ENCODE measurements around the gene PDLIM3.

PDLIM3 gene, protein sequence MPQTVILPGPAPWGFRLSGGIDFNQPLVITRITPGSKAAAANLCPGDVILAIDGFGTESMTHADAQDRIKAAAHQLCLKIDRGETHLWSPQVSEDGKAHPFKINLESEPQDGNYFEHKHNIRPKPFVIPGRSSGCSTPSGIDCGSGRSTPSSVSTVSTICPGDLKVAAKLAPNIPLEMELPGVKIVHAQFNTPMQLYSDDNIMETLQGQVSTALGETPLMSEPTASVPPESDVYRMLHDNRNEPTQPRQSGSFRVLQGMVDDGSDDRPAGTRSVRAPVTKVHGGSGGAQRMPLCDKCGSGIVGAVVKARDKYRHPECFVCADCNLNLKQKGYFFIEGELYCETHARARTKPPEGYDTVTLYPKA

DNA sequence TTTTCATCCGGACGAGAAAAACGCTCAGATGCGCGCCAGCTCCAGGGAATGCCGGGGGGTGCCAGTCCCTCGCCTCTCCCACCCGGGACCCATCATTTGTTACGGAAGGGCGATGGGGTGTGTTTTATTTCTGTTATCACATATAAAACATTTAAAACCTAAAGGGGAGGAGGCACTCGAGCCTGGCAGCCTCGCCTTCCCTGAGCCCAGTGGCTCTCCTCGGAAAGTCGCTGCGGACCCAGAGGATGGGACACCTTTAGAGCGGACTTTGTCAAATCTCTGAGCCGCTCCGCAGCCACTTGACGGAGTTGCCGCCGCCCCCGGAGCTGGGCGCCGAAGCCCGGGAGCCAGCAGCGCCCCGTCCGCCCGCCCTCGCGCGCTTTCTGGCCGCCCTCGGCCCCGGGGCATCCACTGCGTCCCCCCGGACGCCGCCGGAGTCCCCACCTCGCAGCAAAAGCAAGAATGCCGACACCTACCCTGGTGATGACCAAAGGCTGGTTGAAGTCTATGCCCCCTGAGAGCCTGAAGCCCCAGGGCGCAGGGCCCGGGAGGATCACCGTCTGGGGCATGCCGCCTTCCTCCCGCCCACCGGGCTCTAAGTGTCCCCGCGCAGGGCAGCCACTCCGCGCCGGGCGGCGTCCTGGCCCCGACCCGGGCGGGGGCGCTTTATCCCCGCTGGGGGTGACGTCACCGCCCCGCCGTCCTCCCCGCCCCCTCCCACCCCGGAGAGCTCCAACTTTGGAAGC, at the start of gene PDLIM3:
Gene PDLIM3, minus strand, starts transcription at position 642 of the 746 bp plus-strand sequence. Its CDS starts 73 bp downstream, at position 569.
- TF ChIP-seq POLR2A (IDR thresholded peaks at IDR 0.05; ENCODE audit: low read depth, low read length) = 0 out of 2 replicates have a peak, but pooled peaks have one; percentile 21
- no peak for FAIRE-seq
- peak; percentile 25 for DNase-seq (ENCODE audit: insufficient read length, low spot score)

DNA sequence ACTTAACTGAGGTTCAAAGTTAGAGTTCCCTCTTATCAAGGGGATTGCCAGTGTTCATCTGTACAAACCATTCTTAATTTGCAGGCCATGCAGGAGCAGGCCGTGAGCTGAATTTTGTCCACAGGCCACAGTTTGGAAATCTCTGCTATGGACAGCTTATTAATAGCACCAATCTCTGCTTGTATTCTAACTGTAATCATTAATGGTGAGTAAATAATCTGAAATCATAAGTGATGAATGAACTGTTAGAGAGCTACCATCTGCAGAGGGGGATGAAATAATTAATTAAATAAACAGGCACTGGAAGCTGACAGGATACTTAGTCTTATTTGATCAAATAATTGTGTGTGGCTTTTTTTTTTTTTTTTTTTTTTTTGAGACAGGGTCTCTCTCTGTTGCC, 48.5 kb upstream of the PDLIM3 start:
- no peak for TF ChIP-seq POLR2A (IDR thresholded peaks at IDR 0.05; ENCODE audit: low read depth, low read length)
- DNase-seq (ENCODE audit: insufficient read length, low spot score) (no peak), FAIRE-seq (no peak)

DNA sequence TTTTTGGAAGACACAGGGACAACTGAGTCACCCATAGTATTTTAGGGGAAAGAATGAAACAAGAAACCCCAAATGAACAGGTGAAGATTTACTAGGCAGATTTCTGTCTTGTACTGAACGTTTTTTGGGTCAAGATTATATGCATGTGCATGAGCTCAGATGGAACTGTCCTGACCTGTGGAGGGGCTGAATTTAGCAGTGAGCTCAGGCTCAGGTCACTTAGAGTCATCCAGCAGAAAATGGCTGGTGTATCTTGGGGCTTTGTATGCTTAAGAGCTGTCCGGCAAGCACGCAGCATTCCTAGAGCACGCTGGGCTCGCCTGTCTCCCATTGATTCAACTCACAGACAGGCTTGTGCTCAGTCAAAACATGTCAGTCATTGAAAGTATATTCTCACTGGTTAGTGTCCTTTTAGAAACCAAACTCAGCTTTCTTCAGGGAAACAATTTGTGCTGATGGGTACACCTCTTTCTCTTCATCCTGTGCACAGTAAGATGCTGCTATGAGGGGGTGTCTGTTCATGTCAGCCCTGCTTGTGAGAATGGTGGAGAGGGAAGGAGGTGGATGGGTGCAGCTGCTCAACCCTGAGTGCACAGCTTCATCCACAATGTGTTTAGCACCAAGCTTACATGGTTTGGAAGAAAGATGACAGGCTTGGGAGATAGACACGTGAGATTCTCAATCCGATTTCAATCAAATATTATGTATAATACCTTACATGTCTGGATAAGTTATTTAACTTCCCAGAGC, 47.5 kb upstream of the PDLIM3 start:
- no peak for FAIRE-seq
- DNase-seq (ENCODE audit: insufficient read length, low spot score) = no peak
- no peak for TF ChIP-seq POLR2A (IDR thresholded peaks at IDR 0.05; ENCODE audit: low read depth, low read length)

DNA sequence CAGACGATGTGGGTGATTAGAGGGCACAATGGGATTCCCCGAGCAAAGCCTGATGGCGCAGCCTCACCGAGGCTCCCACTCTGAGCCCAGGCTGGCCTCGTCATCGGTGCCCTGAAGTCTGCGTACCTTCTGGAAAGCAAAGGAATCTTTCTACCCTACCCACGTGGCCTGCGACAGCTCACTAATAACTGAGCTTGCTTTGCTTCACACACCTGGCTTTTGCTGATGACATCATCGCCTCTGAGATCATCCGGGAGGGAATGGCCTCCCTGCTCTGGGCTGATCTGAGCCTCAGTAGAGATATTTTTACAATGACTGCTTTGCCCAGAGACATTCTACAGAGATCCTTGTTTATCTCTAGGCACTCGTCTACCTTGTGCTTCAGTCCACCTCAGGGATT, 45.4 kb upstream of the PDLIM3 start:
- FAIRE-seq (no peak), DNase-seq (ENCODE audit: insufficient read length, low spot score) (no peak)
- TF ChIP-seq POLR2A (IDR thresholded peaks at IDR 0.05; ENCODE audit: low read depth, low read length) = no peak

DNA sequence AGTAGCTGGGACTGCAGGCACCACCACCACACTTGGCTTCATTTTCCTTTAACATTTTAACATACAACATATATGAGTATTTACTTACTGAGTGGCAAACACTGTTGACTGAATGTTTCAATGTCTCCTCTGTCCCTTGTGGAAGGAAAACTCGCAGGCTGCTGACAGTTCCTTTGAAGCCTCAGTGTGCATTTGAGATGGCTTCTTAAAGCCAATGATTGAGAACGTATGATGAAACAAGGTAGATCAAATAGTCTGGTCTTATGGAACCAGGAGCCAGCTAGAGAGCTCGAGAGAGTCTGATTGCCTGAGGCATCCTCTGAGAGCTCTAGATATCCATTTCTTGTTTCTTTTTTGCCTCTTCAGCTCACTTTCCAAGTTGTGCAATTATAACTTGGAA, 43.0 kb upstream of the PDLIM3 start:
- no peak for TF ChIP-seq POLR2A (IDR thresholded peaks at IDR 0.05; ENCODE audit: low read depth, low read length)
- DNase-seq (ENCODE audit: insufficient read length, low spot score) (no peak), FAIRE-seq (no peak)

DNA sequence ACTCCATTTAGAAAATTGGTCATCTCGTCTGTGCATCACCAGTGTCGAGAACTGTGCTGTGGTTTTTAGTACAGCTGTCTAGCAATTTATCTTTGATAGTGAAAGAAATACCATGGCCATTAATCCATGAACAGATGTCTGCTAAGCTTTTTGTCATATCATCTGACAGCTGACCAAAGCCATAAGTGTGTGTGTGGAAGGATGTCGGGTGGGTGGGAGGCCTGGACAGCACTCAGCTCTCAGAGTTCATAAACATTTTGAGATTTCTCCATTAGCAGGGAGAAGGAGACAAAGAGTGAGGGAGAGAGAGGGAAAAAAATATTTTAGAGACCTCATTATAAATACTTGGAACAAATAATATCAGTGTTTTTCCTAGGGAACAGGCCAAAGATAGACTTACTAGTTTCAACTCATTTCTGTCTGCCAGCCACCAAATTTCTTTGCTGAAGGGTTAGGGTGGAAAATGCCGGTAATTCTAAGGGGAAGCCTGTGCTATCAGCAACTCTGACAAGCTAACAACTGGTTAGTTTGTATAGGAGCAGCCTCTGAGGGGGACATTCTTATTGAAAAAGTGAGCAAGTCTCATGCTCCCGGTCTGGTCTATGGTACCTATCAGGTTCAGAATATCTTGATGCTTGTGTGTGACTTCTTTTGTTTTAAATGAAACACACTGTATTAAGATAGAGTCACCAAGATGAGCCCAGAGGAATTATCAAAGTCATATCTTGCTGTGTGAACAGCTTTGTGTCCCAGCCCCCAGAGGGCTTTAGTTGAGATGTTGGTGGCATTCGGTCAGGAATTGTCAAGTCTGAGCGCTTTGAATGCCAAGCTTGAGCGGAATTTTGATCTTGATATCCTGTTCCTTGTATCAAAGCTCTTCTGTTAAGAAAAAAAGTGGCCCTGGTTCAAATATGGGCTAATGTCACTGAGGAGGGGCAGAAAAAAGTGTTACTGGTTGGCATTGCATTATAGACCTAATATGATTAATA, 41.9 kb upstream of the PDLIM3 start:
- FAIRE-seq (no peak), DNase-seq (ENCODE audit: insufficient read length, low spot score) (no peak)
- TF ChIP-seq POLR2A (IDR thresholded peaks at IDR 0.05; ENCODE audit: low read depth, low read length) = no peak

DNA sequence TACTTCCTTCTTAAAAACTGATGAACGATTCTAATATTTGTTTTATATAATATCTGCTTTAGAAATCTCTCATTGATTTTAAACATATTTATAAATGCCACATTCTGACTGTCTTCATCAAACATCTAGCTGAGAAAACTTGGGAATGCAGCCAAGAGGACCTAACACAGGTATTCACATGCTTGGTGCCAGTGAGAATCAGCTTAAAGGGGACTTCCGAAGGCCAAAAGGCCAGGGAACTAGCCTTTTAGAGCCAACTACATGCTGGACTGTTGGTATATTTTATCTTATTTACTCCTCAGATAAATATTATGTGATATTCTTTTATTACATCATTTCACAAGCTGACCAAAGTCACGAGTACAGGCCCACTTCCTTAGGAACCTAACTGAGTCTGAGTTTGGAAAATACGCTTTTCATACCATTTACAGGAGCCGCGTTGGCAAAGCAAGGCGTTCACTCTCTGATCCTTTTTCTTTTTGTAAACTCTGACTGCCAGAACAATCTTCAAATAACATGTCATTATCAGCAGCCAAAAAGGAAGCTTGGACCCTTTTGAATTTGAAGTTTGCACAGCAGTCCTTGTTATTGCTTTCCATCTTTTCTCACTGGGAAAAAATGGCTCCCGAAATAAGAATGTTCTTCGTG, 41.1 kb upstream of the PDLIM3 start:
- FAIRE-seq (no peak), DNase-seq (ENCODE audit: insufficient read length, low spot score) (no peak)
- TF ChIP-seq POLR2A (IDR thresholded peaks at IDR 0.05; ENCODE audit: low read depth, low read length) = no peak

DNA sequence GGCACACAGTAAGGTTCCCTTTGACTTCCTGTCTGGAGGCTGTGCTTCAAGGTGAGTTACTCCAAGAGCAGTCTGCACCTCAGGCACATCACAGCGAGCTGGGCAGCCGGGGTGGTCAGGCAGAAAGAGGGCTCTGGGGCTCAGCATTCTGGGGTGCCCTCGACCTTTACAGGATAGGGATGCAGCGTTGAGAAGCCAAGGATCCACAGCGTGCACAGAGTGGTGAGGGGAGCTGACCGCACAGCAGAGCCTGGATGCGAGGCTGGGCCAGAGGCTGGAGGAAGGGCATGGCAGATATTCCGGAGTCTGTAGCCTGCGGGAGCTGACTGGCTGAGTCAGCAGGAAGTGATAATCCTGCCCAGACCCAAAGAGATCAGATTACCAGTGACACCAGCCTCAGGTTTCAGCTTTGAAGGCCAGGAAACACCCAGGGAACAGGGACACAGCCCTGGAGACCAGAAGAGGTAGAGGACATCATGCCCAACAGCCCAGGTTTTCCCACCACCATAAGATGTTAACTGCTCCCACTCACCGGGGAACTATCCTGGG, 38.4 kb upstream of the PDLIM3 start:
- DNase-seq (ENCODE audit: insufficient read length, low spot score) (peak; percentile 60), FAIRE-seq (peak; percentile 83)
- TF ChIP-seq POLR2A (IDR thresholded peaks at IDR 0.05; ENCODE audit: low read depth, low read length) = peak; percentile 51

DNA sequence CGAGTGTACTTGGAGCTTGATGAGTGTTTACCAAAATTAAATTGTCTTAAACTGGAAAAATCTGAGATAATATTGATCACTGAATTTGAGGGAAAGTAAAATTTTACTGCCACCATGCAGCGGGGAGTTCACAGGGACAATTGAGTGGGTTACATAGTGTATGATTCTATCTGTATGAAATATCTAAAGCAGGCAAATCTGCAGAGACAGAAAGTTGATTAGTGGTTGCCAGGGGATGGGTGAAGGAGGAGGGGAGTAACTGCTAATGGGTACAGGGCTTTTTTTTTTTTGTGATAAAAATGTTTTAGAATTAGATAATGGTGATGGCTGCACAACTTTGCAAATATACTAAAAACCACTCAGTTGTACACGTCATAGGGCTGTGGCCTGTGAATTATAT, 35.4 kb upstream of the PDLIM3 start:
- DNase-seq (ENCODE audit: insufficient read length, low spot score) (no peak), FAIRE-seq (no peak)
- no peak for TF ChIP-seq POLR2A (IDR thresholded peaks at IDR 0.05; ENCODE audit: low read depth, low read length)

DNA sequence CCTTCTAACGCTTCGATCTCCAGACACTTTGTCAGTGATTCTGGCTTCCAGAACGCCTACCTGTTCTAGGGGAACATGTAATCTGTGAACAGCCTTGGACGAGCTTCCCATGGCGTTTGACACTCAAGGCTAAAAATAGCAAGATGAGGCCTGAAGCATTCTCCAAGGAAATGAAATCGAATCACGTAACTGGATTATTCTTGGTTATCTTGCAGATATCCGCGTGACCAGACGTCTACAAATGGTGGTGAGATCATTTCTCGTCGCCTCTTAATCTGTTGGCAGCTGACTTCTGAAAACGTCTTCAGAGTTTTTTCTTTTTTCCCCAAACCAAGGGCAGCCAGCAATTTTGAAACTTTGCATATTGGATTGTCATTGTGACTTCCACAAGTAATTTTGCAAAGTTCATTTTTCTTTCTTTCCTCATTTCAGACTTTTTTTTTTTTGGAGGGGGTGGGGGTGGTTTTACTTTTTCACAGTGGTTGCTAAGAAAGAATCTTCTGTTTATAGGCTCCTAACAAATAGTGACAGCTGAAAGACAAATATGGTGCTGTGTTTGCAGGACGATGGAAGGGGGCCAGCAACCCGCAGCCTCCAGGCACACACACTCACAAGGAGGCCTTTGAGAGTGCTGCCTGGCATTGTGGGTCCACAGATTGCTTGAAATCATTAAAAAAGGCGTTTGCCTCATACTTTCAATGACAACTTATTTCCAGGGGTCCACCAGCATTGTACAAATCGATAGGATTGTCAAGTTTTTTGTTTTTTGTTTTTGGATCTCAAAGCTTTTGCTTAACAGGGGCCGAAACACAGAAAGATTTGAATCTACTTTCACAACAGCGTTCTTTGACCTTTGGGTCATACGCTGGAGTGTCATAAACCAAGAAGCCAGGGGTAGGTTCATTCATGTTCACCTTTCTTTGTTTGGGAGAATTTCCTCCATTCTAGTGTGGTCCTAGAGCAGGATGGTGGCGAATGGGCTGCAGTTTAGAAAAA, 32.4 kb upstream of the PDLIM3 start:
- no peak for TF ChIP-seq POLR2A (IDR thresholded peaks at IDR 0.05; ENCODE audit: low read depth, low read length)
- FAIRE-seq = no peak

DNA sequence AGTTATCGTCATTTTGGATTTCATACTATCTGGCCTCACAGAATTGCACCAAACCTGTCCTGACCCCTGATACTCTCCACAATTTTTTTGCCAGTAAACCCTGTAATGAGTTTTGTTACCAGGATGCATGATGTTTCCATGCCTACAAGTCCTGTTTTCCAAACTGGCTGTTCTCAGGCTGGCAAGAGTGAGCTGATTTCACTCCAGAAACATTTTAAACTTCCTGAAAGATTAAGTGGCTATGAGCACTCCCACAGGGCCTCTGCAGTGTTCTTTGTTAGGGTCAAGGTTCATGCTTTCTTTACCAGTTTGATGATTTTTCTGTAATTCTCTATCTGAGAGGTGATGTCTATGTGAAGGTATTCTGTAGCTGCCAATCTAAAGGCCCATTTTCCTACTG, 31.7 kb upstream of the PDLIM3 start:
- TF ChIP-seq POLR2A (IDR thresholded peaks at IDR 0.05; ENCODE audit: low read depth, low read length) = no peak
- no peak for FAIRE-seq

More for the DNA sequence above, 32.4 kb upstream of the PDLIM3 start:
- no peak for DNase-seq (ENCODE audit: insufficient read length, low spot score)

More for the DNA sequence above, 31.7 kb upstream of the PDLIM3 start:
- DNase-seq (ENCODE audit: insufficient read length, low spot score) = no peak

All from H54 (cell line).